Subcutaneous abdominal adipose tissue (tissue), 5 donors: ENCODE data around the gene ACOT11.

Source experiments
- H3K27ac ChIP-seq: one replicate; pipeline ENCODE4 v1.7.0; 2013; ENCODE audit warnings: low read depth, mild to moderate bottlenecking, inconsistent platforms, low read length, moderate library complexity
- H3K27me3 ChIP-seq, 5 donors: one replicate each; pipeline ENCODE4 v1.7.0; 2013; ENCODE audit warnings: low read length in 5 of 5, inconsistent platforms in 1 of 5; ENCODE audit not compliant: control insufficient read depth in 5 of 5, insufficient read depth in 4 of 5
- H3K36me3 ChIP-seq, 5 donors: one replicate each; pipeline ENCODE4 v1.7.0; 2013; ENCODE audit warnings: low read length in 5 of 5; ENCODE audit not compliant: control insufficient read depth in 5 of 5, insufficient read depth in 5 of 5
- H3K4me1 ChIP-seq, 5 donors: one replicate each; pipeline ENCODE4 v1.7.0; 2013; ENCODE audit warnings: low read length in 5 of 5, mild to moderate bottlenecking in 3 of 5, moderate library complexity in 1 of 5; ENCODE audit not compliant: control insufficient read depth in 5 of 5, insufficient read depth in 5 of 5
- H3K4me3 ChIP-seq, 5 donors: one replicate each; pipeline ENCODE4 v1.7.0; 2013; ENCODE audit warnings: low read length in 5 of 5, low read depth in 1 of 5
- H3K9ac ChIP-seq, 5 donors: one replicate each; pipeline ENCODE4 v1.7.0; 2013; ENCODE audit warnings: low read length in 5 of 5, mild to moderate bottlenecking in 4 of 5, moderate library complexity in 3 of 5
- H3K9me3 ChIP-seq, 5 donors: one replicate each; pipeline ENCODE4 v1.7.0; 2013; ENCODE audit warnings: low read length in 5 of 5; ENCODE audit not compliant: control insufficient read depth in 5 of 5
- donor health status: healthy.
- donor health status: healthy.
- donor health status: healthy.
- donor health status: healthy.
- donor health status: healthy.

The ACOT11 gene

GRCh38 chr1:54559771-54560231 is 11.8 kb downstream of the ACOT11 start:
- Histone ChIP-seq H3K36me3 (no peaks in the 10 kb centered on the region), H3K4me1 (peaks cover 0 to 14% (median 8%) of the 10 kb centered on the region in 5 donors), H3K27ac (no peak overlapping the region), H3K9ac (no peak overlapping the region), H3K27me3 (no peaks in the 10 kb centered on the region), H3K9me3 (peaks cover 0 to 5% (median 3%) of the 10 kb centered on the region in 5 donors), H3K4me3 (no peak overlapping the region)

- Histone ChIP-seq H3K4me1 (peaks cover 0 to 12% (median 11%) of the 10 kb centered on the region in 5 donors), H3K27me3 (no peaks in the 10 kb centered on the region), H3K27ac (no peak overlapping the region), H3K9me3 (no peaks in the 10 kb centered on the region), H3K36me3 (no peaks in the 10 kb centered on the region), H3K4me3 (no peak overlapping the region), H3K9ac (no peak overlapping the region)
These were observed 16.5 kb downstream of the ACOT11 start for GRCh38 chr1:54564312-54565112.

- H3K9ac ChIP-seq = no peak overlapping the region
- H3K9me3 ChIP-seq = no peaks in the 10 kb centered on the region
- H3K4me3 ChIP-seq = no peak overlapping the region
- H3K27ac ChIP-seq = no peak overlapping the region
- H3K36me3 ChIP-seq = no peaks in the 10 kb centered on the region
- no peaks in the 10 kb centered on the region for H3K27me3 ChIP-seq
- peaks cover 0 to 7% (median 5%) of the 10 kb centered on the region in 5 donors for H3K4me1 ChIP-seq
These were observed 17.1 kb downstream of the ACOT11 start for GRCh38 chr1:54565113-54565501.

- H3K27me3 ChIP-seq = no peaks in the 10 kb centered on the region
- H3K4me1 ChIP-seq = peaks cover 0 to 8% (median 6%) of the 10 kb centered on the region in 5 donors
- H3K4me3 ChIP-seq = no peak overlapping the region
- no peak overlapping the region for H3K9ac ChIP-seq
- H3K9me3 ChIP-seq = no peaks in the 10 kb centered on the region
- H3K27ac ChIP-seq = no peak overlapping the region
- no peaks in the 10 kb centered on the region for H3K36me3 ChIP-seq
These were observed 18.6 kb downstream of the ACOT11 start for GRCh38 chr1:54566438-54567141.

- Histone ChIP-seq H3K27ac (no peak overlapping the region), H3K27me3 (no peaks in the 10 kb centered on the region), H3K4me3 (no peak overlapping the region), H3K9me3 (no peaks in the 10 kb centered on the region), H3K9ac (no peak overlapping the region), H3K36me3 (no peaks in the 10 kb centered on the region), H3K4me1 (peaks cover 0 to 20% (median 12%) of the 10 kb centered on the region in 5 donors)
These were observed 19.9 kb downstream of the ACOT11 start for GRCh38 chr1:54567961-54568360.

GRCh38 chr1:54569339-54569738 is 21.3 kb downstream of the ACOT11 start:
- no peak overlapping the region for H3K9ac ChIP-seq
- no peak overlapping the region for H3K4me3 ChIP-seq
- H3K27me3 ChIP-seq = no peaks in the 10 kb centered on the region
- no peaks in the 10 kb centered on the region for H3K36me3 ChIP-seq
- no peak overlapping the region for H3K27ac ChIP-seq
- no peaks in the 10 kb centered on the region for H3K9me3 ChIP-seq
- H3K4me1 ChIP-seq = peaks cover 0 to 20% (median 12%) of the 10 kb centered on the region in 5 donors

- Histone ChIP-seq H3K36me3 (no peaks in the 10 kb centered on the region), H3K4me3 (no peak overlapping the region), H3K9me3 (no peaks in the 10 kb centered on the region), H3K9ac (no peak overlapping the region), H3K27ac (no peak overlapping the region), H3K4me1 (peaks cover 0 to 20% (median 12%) of the 10 kb centered on the region in 5 donors), H3K27me3 (no peaks in the 10 kb centered on the region)
These were observed 22.1 kb downstream of the ACOT11 start for GRCh38 chr1:54570161-54570560.

- Histone ChIP-seq H3K9me3 (no peaks in the 10 kb centered on the region), H3K27ac (no peak overlapping the region), H3K36me3 (no peaks in the 10 kb centered on the region), H3K4me3 (no peak overlapping the region), H3K27me3 (no peaks in the 10 kb centered on the region), H3K9ac (no peak overlapping the region), H3K4me1 (peaks cover 0 to 20% (median 12%) of the 10 kb centered on the region in 5 donors)
These were observed 23.3 kb downstream of the ACOT11 start for GRCh38 chr1:54571326-54571725.

GRCh38 chr1:54571803-54572541 is 23.9 kb downstream of the ACOT11 start:
- no peak overlapping the region for H3K27ac ChIP-seq
- peaks cover 0 to 20% (median 12%) of the 10 kb centered on the region in 5 donors for H3K4me1 ChIP-seq
- H3K9ac ChIP-seq = no peak overlapping the region
- H3K9me3 ChIP-seq = no peaks in the 10 kb centered on the region
- no peaks in the 10 kb centered on the region for H3K27me3 ChIP-seq
- no peaks in the 10 kb centered on the region for H3K36me3 ChIP-seq
- H3K4me3 ChIP-seq = no peak overlapping the region

- H3K27ac ChIP-seq = no peak overlapping the region
- H3K9me3 ChIP-seq = no peaks in the 10 kb centered on the region
- peaks cover 0 to 20% (median 12%) of the 10 kb centered on the region in 5 donors for H3K4me1 ChIP-seq
- H3K27me3 ChIP-seq = no peaks in the 10 kb centered on the region
- no peak overlapping the region for H3K9ac ChIP-seq
- H3K36me3 ChIP-seq = no peaks in the 10 kb centered on the region
- no peak overlapping the region for H3K4me3 ChIP-seq
These were observed 24.5 kb downstream of the ACOT11 start for GRCh38 chr1:54572542-54572850.
